ENCODE data around the gene UAP1L1. TPM values are rescaled to one million over a fixed set of nuclear protein-coding genes. Genes with fewer than 3 reads are reported as not detected.
A peak's percentile ranks its signal among the peaks of the same experiment; 100 is the strongest.

The UAP1L1 gene
- total RNA-seq, 1 donor from 2014 or later, result 3.2 TPM

- Mint-ChIP-seq H3K27ac (ENCODE audit: unreplicated experiment) (no peak overlapping the region), H3K36me3 (ENCODE audit: low read depth, unreplicated experiment) (peaks cover 4% of the 10 kb centered on the region), H3K4me1 (ENCODE audit: unreplicated experiment) (no peaks in the 10 kb centered on the region), H3K9me3 (ENCODE audit: unreplicated experiment) (no peaks in the 10 kb centered on the region), H3K4me3 (ENCODE audit: unreplicated experiment) (no peak overlapping the region), H3K27me3 (ENCODE audit: unreplicated experiment) (peaks cover 3% of the 10 kb centered on the region)
- DNase-seq (ENCODE audit: low spot score), result peak; percentile 90
- TF ChIP-seq, protein P1, sequence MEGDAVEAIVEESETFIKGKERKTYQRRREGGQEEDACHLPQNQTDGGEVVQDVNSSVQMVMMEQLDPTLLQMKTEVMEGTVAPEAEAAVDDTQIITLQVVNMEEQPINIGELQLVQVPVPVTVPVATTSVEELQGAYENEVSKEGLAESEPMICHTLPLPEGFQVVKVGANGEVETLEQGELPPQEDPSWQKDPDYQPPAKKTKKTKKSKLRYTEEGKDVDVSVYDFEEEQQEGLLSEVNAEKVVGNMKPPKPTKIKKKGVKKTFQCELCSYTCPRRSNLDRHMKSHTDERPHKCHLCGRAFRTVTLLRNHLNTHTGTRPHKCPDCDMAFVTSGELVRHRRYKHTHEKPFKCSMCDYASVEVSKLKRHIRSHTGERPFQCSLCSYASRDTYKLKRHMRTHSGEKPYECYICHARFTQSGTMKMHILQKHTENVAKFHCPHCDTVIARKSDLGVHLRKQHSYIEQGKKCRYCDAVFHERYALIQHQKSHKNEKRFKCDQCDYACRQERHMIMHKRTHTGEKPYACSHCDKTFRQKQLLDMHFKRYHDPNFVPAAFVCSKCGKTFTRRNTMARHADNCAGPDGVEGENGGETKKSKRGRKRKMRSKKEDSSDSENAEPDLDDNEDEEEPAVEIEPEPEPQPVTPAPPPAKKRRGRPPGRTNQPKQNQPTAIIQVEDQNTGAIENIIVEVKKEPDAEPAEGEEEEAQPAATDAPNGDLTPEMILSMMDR (IDR thresholded peaks at IDR 0.05; ENCODE audit: unreplicated experiment), result peak; percentile 67
Observed at GRCh38 chr9:137034709-137035506, 42.4 kb upstream of the UAP1L1 start.

- TF ChIP-seq, protein P1 (IDR thresholded peaks at IDR 0.05; ENCODE audit: unreplicated experiment), result peak; percentile 45
- DNase-seq (ENCODE audit: low spot score), result no peak
- Mint-ChIP-seq H3K36me3 (ENCODE audit: low read depth, unreplicated experiment) (peaks cover 4% of the 10 kb centered on the region), H3K9me3 (ENCODE audit: unreplicated experiment) (no peaks in the 10 kb centered on the region), H3K4me1 (ENCODE audit: unreplicated experiment) (no peaks in the 10 kb centered on the region), H3K27ac (ENCODE audit: unreplicated experiment) (no peak overlapping the region), H3K27me3 (ENCODE audit: unreplicated experiment) (peaks cover 3% of the 10 kb centered on the region), H3K4me3 (ENCODE audit: unreplicated experiment) (no peak overlapping the region)
Observed at GRCh38 chr9:137035507-137035834, 41.8 kb upstream of the UAP1L1 start.

GRCh38 chr9:137035937-137036336 lies 41.4 kb upstream of the UAP1L1 start:
- TF ChIP-seq, protein P1 (IDR thresholded peaks at IDR 0.05; ENCODE audit: unreplicated experiment), result no peak
- Mint-ChIP-seq H3K9me3 (ENCODE audit: unreplicated experiment) (no peaks in the 10 kb centered on the region), H3K27ac (ENCODE audit: unreplicated experiment) (no peak overlapping the region), H3K27me3 (ENCODE audit: unreplicated experiment) (peaks cover 2% of the 10 kb centered on the region), H3K36me3 (ENCODE audit: low read depth, unreplicated experiment) (peaks cover 4% of the 10 kb centered on the region), H3K4me3 (ENCODE audit: unreplicated experiment) (no peak overlapping the region), H3K4me1 (ENCODE audit: unreplicated experiment) (no peaks in the 10 kb centered on the region)
- DNase-seq (ENCODE audit: low spot score), result no peak

GRCh38 chr9:137037035-137037434 lies 40.3 kb upstream of the UAP1L1 start:
- Mint-ChIP-seq H3K4me3 (ENCODE audit: unreplicated experiment) (no peak overlapping the region), H3K27ac (ENCODE audit: unreplicated experiment) (no peak overlapping the region), H3K9me3 (ENCODE audit: unreplicated experiment) (no peaks in the 10 kb centered on the region), H3K36me3 (ENCODE audit: low read depth, unreplicated experiment) (peaks cover 4% of the 10 kb centered on the region), H3K4me1 (ENCODE audit: unreplicated experiment) (no peaks in the 10 kb centered on the region), H3K27me3 (ENCODE audit: unreplicated experiment) (peaks cover 2% of the 10 kb centered on the region)
- no peak for DNase-seq (ENCODE audit: low spot score)
- TF ChIP-seq, protein P1 (IDR thresholded peaks at IDR 0.05; ENCODE audit: unreplicated experiment), result no peak

DNA sequence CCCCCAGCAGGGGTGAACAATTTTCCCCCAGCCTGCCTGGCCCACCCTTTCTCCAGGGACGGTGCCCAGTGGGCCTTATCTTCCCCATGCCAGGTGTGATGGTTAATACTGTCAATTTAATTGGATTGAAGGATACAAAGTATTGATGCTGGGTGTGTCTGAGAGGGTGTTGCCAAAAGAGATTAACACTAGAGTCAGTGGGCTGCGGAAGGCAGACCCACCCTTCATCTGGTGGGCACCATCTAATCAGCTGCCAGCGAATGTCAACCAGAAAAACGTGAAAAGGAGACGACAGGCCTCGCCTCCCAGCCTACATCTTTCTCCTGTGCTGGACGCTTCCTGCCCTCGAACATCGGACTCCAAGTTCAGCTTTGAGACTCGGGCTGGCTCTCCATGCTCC lies 39.8 kb upstream of the UAP1L1 start:
- H3K4me1 Mint-ChIP-seq (ENCODE audit: unreplicated experiment), result no peaks in the 10 kb centered on the region
- DNase-seq (ENCODE audit: low spot score), result no peak
- H3K36me3 Mint-ChIP-seq (ENCODE audit: low read depth, unreplicated experiment), result peaks cover 4% of the 10 kb centered on the region
- H3K27me3 Mint-ChIP-seq (ENCODE audit: unreplicated experiment), result peaks cover 2% of the 10 kb centered on the region
- TF ChIP-seq, protein P1 (IDR thresholded peaks at IDR 0.05; ENCODE audit: unreplicated experiment), result no peak
- H3K9me3 Mint-ChIP-seq (ENCODE audit: unreplicated experiment), result no peaks in the 10 kb centered on the region
- H3K27ac Mint-ChIP-seq (ENCODE audit: unreplicated experiment), result no peak overlapping the region
- H3K4me3 Mint-ChIP-seq (ENCODE audit: unreplicated experiment), result no peak overlapping the region
